Esophagus squamous epithelium (tissue), 4 donors: ENCODE measurements around the gene SH3GL1.

Experiments used
- POLR2A ChIP-seq, 4 donors: fragments of 450-650 bp; IDR thresholded peaks; one replicate each; pipeline ENCODE4 v1.6.1; 2017; ENCODE audit warnings: antibody characterized with exemption in 4 of 4, mild to moderate bottlenecking in 4 of 4, moderate library complexity in 3 of 4
- TF ChIP-seq, protein P1 (sequence below), 6 experiments: fragments of 450-650 bp in 4 of 6; fragments of 200-600 bp in 2 of 6; sonication (generic) in 2 of 6; IDR thresholded peaks; one replicate each; pipeline ENCODE4 v1.5.1; 2016 to 2019; ENCODE audit warnings: antibody characterized with exemption in 6 of 6, mild to moderate bottlenecking in 4 of 6, moderate library complexity in 4 of 6

DNA sequence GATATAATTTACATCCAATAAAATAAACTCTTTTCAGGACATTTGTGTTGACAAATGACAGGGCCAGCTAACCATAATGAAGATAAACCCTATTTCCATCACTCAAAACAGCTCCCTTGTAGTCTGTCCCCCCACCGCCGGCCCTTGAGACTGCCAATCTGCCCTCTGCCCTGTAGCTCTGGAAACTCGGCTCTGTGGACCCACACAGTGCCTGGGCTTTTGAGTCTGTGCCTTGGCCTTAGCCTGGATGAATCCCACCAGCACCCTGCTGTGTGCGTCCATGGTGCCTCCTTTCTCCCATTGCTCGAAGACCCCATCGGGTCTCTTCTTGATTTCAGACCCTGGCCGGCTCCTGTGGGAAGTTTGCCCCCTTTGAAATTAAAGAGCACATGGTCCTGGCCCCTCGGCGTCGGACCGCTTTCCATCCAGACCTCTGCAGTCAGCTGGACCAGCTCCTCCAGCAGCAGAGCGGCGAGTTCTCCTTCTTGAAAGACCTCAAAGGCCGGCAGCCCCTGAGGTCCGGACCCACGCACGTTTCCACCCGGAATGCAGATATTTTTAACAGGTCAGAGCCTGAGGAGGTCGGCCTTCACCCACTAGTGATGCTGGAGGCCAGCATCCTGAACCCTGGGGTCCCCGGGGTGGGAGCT is 28.1 kb upstream of the SH3GL1 start:
- TF ChIP-seq, protein P1, sequence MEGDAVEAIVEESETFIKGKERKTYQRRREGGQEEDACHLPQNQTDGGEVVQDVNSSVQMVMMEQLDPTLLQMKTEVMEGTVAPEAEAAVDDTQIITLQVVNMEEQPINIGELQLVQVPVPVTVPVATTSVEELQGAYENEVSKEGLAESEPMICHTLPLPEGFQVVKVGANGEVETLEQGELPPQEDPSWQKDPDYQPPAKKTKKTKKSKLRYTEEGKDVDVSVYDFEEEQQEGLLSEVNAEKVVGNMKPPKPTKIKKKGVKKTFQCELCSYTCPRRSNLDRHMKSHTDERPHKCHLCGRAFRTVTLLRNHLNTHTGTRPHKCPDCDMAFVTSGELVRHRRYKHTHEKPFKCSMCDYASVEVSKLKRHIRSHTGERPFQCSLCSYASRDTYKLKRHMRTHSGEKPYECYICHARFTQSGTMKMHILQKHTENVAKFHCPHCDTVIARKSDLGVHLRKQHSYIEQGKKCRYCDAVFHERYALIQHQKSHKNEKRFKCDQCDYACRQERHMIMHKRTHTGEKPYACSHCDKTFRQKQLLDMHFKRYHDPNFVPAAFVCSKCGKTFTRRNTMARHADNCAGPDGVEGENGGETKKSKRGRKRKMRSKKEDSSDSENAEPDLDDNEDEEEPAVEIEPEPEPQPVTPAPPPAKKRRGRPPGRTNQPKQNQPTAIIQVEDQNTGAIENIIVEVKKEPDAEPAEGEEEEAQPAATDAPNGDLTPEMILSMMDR (IDR thresholded peaks at IDR 0.05): no peak
- TF ChIP-seq POLR2A (IDR thresholded peaks at IDR 0.05): no peak
